GM18502 (cell line): ENCODE data around the gene TEC.
A peak's percentile ranks its signal among the peaks of the same experiment; 100 is the strongest.
"Not testable (repeated sequence)": the region's sequence is repeated elsewhere in the genome, so short reads cannot be mapped to it uniquely, and the experiment has no call there.

Experiments used
- ATAC-seq: cut with Tn5 transposase; IDR thresholded peaks from one replicate; pipeline ENCODE4 v1.9.1; 2021; ENCODE audit warnings: mild to moderate bottlenecking; ENCODE audit not compliant: unreplicated experiment, poor library complexity

Gene TEC

DNA sequence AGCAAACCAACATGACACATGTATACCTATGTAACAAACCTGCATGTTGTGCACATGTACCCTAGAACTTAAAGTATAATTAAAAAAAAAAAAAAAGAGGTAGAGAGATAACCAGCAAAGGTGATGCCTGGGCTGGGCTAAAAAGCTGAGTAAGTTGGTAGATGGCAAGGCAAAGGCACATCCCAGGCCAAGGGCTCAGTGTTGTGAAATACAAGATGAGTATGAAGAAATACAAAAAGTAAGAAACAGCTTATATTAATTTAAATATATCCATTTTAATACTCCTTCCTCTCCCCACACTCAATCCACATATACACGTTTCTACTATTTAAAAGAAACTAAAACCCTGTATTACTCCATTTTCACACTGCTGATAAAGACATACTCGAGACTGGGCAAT lies 25.8 kb downstream of the TEC start:
- ATAC-seq = no peak

DNA sequence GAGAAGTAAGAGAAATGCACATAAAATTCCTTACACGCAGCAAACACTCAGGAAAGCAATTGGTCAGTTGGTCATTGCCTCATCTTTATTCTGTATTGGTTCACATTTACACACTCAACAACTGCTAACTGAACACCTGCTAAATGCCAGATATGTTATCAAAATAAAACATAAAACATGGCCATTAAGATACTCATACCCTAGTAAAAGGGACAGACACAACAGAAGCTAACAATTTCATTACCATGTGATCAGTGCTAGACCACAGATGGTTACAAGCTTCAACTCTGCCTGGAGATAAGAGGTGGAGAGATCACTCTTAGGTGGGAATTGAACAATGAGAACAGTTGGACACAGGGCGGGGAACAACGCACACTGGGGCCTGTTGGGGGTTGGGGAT lies 26.2 kb downstream of the TEC start:
- no peak for ATAC-seq

DNA sequence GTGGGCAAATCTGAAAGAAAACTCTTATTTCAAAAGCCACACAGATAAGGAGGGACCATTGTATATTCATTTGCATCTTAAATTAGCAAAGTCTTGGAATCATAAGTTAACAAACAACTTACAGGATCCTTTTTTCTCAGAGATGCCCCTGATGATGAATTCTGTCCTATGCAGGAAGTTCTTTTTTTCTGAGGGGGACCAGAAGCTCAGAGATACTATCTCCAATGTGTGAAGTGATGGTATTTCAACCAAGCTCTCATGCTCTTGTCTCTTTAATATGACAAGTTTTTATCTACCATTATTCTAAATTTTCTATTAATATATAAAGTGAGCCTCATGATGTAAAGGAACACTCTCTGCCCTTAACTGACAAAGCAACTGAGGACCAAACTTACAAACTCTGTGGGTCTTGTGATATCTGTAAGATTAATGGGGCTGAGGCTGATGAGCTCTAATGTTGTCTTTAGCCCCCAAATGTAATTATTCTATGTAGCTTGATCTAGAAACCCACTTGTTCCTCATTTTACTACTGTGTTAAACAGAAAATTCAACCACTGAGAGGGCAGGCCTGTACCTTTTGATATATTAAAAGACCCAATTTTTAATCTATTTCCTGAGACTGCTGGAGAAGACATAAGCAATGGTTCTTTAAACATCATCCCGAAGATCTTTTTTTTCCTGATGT lies 27.0 kb downstream of the TEC start:
- ATAC-seq = no peak

DNA sequence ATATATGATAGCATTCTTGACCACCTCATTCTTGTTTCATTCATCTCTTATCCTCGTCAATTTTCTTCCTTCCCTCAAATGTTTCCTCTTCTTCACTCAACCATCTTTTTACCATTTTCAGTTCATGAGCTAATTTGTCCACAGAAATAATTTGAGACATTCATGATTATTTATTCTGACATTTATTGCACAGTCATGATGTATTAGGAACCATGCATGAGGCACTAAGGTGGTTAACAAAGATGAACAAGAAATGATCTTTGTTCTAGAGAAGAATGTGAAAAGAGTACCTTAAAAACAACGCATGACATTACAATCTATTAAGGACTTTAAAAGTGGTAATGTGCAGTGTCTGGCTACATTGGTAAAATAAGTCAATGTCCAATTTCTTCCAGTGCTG lies 27.9 kb downstream of the TEC start:
- ATAC-seq = no peak

DNA sequence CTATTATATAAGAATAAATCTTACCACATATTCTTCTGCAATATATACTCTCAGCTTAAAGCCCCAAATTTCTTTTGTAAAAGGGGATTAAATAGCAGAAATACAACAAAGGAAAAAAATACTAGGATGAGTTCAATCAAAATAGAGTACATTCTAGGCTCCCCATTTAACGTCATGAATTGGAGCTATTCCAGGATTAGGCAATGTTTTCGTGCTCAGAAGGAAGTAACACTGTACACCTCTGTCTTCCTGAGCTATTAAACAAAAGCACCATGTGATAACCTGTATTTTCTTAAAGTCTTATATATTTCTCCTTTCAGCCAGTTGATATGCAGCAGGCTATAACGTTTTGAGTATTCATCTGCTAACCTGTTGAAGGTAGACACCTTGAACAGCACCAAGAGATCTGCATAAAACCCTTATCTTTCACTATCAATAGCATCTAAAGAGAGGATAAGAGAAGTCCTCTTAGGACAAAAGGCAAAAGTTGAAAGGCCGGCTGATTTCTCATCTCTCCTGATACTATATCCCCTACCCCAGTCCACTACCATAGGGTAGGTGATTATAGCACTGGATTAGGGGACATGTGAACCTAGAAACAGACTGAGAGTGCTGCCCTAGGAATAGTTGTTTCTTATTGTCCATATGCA lies 31.5 kb downstream of the TEC start:
- ATAC-seq = no peak

DNA sequence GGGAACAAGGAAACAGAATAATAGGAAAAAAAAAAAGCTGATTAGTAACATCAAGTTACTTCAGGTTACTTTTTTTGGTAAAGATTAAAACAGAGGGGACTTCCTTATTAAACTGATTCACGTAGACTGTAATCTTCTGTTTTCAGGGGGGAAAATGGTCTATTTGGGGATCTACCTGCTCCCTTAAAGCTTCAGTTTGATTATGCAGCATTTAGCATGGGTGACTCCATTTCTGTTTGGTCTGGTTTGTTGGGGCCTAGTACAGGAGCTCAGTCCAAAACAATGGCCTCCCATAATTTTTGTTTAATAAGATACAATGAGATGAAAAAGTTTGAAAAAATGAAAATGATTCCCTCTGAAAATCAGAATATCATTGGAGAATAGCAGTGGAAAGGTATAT lies 34.6 kb downstream of the TEC start:
- ATAC-seq = no peak

DNA sequence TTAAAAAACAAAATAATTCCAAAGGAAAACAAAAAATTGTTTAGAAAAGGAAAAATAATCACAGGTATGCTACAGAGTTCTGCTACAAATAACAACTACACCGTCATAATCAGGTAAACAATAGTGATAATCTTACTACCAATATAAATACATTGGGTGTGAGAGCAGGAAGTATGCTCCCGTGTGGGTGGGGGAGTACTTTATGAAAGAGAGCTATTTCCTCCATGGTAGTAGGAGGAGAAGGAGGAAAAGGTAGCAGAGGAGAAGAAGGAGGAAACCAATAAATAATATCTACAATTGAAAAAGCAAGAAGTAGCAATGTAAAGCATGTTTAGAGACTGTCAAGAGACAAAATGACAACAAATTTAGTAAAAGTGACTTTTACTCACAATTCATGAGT lies 35.1 kb downstream of the TEC start:
- ATAC-seq = no peak

DNA sequence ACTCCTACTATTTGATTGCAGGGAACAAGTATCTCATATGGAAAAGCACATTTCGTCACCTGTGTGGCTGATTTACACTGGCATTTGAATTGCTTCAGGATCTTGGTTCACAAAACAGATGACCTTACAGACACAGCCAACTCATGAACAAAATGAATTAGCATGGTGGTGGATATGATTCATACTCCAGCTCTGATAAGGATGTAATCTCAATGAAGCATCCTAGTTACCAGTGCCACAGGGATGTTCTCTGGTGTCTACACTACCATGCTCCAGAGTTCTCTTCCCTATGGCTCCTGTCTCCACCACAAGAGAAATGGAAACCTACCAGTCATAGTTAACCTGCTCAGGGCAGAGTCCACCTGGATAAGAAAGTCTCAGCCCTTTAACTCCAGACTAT lies 40.7 kb downstream of the TEC start:
- no peak for ATAC-seq

DNA sequence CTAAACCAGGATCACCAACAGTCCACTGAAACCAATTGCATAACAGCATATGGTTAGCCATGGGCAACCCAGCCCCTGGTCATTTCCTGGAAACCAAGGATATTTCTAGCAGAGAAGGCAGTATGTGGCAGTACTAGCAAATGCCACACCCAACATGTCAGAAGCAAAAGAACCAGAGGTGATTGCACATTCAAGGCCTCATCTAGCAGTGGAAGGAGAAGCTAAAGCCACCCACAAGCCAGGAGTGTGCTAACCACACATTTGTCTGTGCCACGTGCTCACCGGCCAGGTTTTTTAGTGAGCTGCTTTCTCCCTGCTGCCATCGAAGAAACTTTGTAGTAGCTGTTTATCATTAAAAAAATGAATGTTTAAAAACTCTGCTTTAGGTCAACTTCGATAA lies 42.0 kb downstream of the TEC start:
- ATAC-seq = no peak

DNA sequence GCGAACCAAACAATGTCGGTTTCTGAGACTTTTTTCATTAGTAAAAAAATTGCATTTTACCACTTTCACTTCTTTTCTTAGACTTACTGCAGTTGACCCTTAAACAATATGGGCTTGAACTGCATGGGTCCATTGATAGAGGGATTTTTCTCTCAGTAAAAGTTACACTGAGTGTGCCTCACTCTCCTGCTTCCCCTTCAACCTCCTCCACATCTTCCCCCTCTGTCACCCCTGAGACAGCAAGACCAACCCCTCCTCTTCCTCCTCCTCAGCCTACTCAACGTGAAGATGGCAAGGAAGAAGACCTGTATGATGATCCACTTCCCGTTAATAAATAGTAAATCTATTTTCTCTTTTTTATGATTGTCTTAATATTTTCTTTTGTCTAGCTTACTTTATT lies 43.4 kb downstream of the TEC start:
- no peak for ATAC-seq

DNA sequence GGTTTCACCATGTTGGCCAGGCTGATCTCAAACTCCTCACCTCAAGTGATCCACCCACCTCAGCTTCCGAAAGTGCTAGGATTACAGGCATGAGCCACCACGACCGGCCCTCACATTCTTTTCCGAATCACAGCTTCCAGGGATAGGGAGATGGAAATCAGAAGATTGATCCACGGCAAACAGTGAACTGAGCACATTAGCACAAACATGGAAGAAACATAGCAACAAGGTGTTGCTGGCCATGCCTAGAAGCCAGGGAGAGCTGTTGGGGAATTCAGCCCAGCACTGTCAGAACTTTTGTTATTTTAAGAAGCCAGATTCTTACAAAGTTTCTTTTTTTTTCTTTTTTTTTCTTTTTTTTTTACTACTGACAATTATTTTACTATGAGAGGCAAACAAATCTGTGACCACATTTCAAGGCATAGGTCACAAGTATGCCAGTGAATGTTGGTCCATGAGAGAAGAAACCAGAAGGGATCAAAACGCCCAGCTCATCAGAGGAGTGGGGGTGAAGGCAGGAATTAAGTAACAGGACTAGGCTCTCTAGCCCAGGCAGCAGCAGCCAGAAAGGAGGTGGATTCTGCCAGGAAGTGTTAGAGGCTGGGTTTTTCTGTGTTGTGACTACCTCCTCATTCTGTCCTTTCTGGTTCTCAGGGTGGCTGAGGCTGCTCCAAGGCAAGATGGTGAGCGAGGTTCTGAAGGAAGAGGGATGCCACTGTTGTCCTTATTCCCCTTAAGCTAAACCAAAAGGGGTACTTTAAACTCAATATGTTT lies 44.1 kb downstream of the TEC start:
- ATAC-seq = no peak

DNA sequence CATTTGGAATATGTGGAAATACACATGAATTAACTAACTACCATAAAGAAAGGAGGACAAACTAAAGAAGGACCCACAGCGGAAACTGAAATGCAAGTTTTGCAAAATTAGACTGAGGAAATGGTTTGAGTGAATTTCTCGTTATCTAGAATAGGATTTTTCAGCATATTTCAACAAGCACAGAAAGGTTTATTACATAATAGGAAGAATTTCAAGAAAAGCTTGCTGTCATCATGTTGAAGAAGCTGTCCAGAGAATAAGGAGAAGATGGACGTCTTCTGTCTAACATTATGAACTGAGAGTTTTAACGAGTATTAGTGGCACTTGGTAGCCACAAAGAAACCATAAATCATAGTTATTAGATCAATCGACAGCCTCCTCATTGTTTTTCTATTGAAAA lies 45.0 kb downstream of the TEC start:
- ATAC-seq = no peak

DNA sequence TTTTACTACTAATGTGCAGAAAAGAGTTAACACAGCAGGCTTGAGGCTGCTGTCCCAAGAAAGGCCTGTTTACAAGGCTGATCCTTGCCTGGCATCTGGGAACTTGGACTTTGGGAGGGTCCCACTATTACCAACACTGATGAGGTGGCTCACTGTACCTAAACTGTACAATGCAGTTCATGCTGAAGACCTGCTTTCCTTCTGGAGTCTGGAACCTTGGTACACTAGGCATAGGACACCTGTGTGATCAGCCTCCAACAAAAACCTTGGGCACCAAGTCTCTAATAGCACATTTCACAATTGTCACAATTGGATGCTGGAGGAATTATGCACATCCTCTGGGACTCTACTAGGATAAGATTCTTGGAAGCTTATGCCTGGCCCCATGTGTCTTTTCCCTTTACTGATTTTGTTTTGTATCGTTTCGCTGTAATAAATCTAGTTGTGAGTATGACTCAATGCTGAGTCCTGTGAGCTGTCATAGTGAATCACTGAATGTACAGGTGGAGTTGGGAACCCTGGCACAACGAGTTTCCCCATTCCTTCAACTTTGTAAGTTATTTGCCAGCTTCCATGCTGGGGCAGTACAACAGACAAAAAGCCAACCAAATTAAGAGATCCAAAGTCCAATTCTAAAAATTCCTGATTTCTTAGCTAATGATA lies 45.9 kb downstream of the TEC start:
- no peak for ATAC-seq

DNA sequence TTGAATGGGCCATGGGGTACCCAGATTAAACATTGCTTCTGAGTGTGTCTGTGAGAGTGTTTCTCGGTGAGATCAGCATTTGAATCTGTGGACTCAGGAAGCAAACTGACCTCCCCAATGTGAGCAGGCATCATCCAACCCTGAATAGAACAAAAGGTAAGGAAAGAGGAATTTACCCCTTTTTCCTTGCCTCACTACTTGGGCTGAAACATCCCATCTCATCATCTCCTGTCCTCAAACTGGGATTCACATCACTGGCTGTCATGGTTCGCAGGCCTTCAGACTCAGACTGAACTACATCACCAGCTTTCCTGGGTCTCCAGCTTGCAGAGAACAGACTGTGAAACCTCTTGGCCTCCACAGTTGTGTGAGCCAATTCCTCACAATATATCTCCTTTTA lies 47.1 kb downstream of the TEC start:
- no peak for ATAC-seq

DNA sequence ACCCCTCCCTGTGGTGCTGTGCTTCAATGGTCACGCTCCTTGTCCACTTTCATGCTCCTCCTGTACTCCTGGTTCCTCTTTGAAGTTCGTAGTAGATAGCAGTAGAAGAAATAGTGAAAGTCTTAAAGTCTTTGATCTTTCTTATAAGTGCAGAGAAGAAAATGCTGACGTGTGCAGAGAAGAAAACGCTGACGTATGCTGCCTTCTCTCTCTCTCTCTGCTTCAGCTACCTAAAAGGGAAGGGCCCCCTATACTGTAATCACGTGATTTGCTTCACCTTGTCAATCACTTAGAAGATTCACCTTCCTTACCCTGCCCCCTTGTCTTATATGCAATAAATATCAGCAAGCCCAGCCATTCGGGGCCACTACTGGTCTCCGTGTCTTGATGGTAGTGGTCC lies 50.2 kb downstream of the TEC start:
- ATAC-seq = not testable (repeated sequence)

DNA sequence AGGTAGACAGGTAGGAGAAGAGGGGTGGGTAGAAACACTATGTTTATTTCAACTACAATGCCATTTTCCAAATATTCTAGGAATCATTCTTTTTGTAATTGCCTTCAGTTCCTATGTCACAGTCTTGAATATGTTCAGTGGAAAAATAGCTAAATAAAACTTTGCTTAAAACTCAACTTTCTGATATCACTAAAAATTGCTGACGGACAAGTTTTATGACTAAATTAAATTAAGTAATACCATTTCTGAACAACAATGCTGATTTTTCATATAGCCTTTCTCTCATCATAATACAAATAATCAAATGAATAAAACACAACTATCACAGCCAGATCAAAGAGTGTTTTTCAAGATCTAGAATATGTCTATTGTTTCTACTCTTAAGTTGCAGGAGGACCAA lies 53.1 kb downstream of the TEC start:
- no peak for ATAC-seq

DNA sequence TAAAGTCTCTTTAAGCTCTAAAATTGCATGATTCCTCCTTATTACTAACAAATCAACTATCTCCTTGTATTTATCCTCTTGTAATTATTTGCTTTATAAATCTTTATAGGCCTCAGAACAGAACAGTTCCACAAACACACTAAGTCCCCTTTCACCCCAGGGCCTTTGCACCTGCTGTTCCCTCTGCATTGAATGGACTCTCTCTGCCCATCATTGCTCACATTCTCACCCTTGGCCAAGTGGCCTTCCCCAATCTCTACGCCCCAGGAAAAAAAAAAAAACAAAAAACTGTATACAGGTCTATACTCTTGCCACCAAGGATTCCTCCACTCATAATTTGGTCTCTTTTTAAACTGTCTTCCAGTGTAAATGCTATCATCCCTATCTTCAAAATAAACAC lies 53.7 kb downstream of the TEC start:
- ATAC-seq = no peak

DNA sequence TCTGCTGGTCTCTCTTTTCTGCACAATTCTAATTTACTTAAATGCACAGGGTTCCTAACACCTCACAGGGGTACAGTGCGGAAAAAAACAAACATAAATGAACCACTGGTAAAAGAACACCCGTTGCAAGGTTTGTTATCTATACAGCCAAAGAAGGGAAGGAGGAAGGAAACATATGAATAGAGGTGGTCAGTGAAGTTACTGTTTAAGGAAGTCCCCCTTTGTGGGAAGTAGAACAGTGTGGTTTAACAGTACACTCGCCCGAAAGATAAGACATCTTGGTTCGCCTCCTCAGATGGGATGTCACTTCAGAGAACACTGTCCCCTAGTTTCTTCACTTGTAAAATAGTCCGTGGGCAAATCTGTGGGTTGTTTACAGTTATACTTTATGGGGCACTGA lies 57.5 kb downstream of the TEC start:
- ATAC-seq = peak; percentile 87

DNA sequence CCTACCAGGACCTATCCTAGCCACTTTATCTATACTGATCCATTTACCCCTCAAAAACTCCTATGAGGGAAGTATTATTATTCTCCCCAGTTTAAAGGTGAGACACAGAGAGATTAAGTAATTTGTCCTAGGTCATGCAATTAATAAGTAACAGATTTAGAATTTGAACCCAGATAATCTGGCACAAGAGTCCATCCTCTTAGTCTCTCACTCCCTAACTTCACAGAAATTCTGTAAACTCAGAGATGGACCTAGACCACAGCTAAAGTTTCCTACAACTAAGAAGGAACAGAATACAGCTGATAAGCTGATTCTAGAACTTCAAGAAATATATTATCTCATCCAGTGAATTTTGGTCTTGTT lies 58.7 kb downstream of the TEC start:
- ATAC-seq = no peak

DNA sequence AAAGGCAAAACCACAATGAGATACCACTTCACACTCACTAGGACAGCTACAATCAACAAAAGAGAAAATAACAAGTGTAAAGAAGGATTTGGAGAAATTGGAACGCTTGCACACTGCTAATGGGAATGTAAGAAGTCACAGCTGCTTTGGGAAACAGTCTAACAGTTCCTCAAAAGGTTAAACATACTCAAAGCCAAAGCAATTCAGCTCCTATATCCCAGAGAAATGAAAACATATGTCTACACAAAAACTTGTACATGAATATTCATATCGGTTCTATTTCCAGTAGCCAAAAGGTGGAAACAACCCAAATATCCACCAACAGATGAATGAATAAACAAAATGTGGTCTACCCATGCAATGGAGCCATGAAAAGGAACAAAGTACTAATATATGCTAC lies 64.0 kb downstream of the TEC start:
- ATAC-seq = no peak

DNA sequence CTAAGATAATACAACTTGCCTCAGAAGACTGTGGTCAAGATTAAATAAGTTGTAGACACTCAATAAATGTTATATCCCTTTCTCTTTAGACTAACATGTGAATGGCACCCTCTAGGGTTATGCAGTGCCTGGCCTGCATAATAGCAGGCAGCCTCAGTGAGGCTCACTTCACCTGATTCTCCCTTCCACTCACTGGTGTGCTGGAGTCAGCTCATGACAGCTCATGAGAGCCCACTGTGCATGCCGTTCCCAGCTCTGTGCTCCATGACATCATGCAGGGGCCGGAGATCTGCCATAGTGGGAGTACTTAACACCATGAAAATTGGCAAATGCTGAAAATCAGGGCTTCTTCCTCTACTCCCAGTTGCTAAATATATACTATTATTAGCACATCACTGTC lies 64.5 kb downstream of the TEC start:
- no peak for ATAC-seq
